ENCODE measurements around the gene MTHFSD.

DNA sequence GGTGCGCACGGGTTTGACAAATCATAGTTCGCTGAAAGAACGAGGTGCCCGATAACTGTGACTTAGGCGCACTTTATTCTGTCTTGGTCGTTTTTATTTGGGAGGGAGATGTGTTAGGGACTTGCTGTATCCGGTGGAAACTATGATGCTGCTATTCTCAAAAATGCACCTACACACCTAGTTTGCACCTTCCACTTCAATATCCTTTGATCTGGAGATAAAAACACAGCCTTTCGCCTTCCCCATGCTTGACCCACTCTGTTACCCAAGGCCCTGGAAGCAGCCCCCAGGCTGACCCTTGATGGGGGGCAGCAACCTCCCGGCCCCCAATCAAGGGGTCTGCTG lies 59.7 kb downstream of the MTHFSD start:
- no peak for TF ChIP-seq EP300 (IDR thresholded peaks at IDR 0.05)
- TF ChIP-seq, protein P1, sequence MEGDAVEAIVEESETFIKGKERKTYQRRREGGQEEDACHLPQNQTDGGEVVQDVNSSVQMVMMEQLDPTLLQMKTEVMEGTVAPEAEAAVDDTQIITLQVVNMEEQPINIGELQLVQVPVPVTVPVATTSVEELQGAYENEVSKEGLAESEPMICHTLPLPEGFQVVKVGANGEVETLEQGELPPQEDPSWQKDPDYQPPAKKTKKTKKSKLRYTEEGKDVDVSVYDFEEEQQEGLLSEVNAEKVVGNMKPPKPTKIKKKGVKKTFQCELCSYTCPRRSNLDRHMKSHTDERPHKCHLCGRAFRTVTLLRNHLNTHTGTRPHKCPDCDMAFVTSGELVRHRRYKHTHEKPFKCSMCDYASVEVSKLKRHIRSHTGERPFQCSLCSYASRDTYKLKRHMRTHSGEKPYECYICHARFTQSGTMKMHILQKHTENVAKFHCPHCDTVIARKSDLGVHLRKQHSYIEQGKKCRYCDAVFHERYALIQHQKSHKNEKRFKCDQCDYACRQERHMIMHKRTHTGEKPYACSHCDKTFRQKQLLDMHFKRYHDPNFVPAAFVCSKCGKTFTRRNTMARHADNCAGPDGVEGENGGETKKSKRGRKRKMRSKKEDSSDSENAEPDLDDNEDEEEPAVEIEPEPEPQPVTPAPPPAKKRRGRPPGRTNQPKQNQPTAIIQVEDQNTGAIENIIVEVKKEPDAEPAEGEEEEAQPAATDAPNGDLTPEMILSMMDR (IDR thresholded peaks at IDR 0.05) = no peak

All from gastroesophageal sphincter (tissue), 3 donors.